Astrocyte (in vitro differentiated cells and primary cell): ENCODE measurements around the gene TBKBP1. TPM values are rescaled to one million over a fixed set of nuclear protein-coding genes. Genes with fewer than 3 reads are reported as not detected.

Experiments
- DNase-seq: peaks from one replicate; pipeline ENCODE4 v3.0.0-alpha.2; 2010; ENCODE audit warnings: low read depth
- FAIRE-seq: peaks from 2 replicates; lab custom pipeline; 2011; peaks lifted over from hg19 to GRCh38; lab: Jason Lieb, UNC
- H2AFZ ChIP-seq: 2 replicates; pipeline ENCODE4 v1.6.0; 2012; ENCODE audit warnings: low read depth, low read length, inconsistent platforms
- H3K27ac ChIP-seq: 2 replicates; pipeline ENCODE4 v1.5.1; 2011; ENCODE audit warnings: low read depth, low read length, inconsistent platforms
- H3K27me3 ChIP-seq: 2 replicates; pipeline ENCODE4 v1.6.0; 2011; ENCODE audit warnings: low read length, inconsistent platforms; ENCODE audit not compliant: insufficient read depth
- H3K36me3 ChIP-seq: 2 replicates; pipeline ENCODE4 v1.5.1; 2011; ENCODE audit warnings: low read length, inconsistent platforms; ENCODE audit not compliant: insufficient read depth
- H3K4me1 ChIP-seq: 2 replicates; pipeline ENCODE4 v1.5.1; 2011; ENCODE audit warnings: low read length, inconsistent platforms; ENCODE audit not compliant: insufficient read depth
- H3K4me2 ChIP-seq: 2 replicates; pipeline ENCODE4 v1.6.0; 2012; ENCODE audit warnings: low read length, inconsistent platforms
- H3K4me3 ChIP-seq: 2 replicates; pipeline ENCODE4 v1.5.1; 2011; ENCODE audit warnings: low read depth, mild to moderate bottlenecking, low read length, inconsistent platforms; ENCODE audit not compliant: insufficient read depth
- H3K79me2 ChIP-seq: 2 replicates; pipeline ENCODE4 v1.6.0; 2012; ENCODE audit warnings: mild to moderate bottlenecking, low read length, inconsistent platforms; ENCODE audit not compliant: insufficient read depth
- H3K9ac ChIP-seq: 2 replicates; pipeline ENCODE4 v1.6.0; 2012; ENCODE audit warnings: mild to moderate bottlenecking, low read length, inconsistent platforms
- H3K9me3 ChIP-seq: 2 replicates; pipeline ENCODE4 v1.5.1; 2012; ENCODE audit warnings: low read depth, mild to moderate bottlenecking, low read length, inconsistent platforms; ENCODE audit not compliant: insufficient read depth
- H4K20me1 ChIP-seq: 2 replicates; pipeline ENCODE4 v1.6.0; 2012; ENCODE audit warnings: low read length, inconsistent platforms; ENCODE audit not compliant: insufficient read depth
- H3K27ac Mint-ChIP-seq: one replicate; pipeline ENCODE4 v1.8.0; 2021; ENCODE audit warnings: mild to moderate bottlenecking, mixed read lengths; ENCODE audit not compliant: unreplicated experiment
- H3K27me3 Mint-ChIP-seq: one replicate; pipeline ENCODE4 v1.8.0; 2021; ENCODE audit warnings: low read depth, mixed read lengths; ENCODE audit not compliant: unreplicated experiment
- H3K36me3 Mint-ChIP-seq: one replicate; pipeline ENCODE4 v1.8.0; 2021; ENCODE audit warnings: low read depth, mixed read lengths; ENCODE audit not compliant: unreplicated experiment
- H3K4me1 Mint-ChIP-seq: one replicate; pipeline ENCODE4 v1.8.0; 2021; ENCODE audit warnings: low read depth, mixed read lengths; ENCODE audit not compliant: unreplicated experiment
- H3K4me3 Mint-ChIP-seq: one replicate; pipeline ENCODE4 v1.8.0; 2021; ENCODE audit warnings: mild to moderate bottlenecking, moderate library complexity, mixed read lengths; ENCODE audit not compliant: unreplicated experiment
- H3K9me3 Mint-ChIP-seq: one replicate; pipeline ENCODE4 v1.8.0; 2021; ENCODE audit warnings: mild to moderate bottlenecking, mixed read lengths; ENCODE audit not compliant: unreplicated experiment
- CTCF ChIP-seq: IDR thresholded peaks from 2 replicates; pipeline ENCODE4 v1.5.1; 2011; ENCODE audit warnings: low read depth, mild to moderate bottlenecking, inconsistent platforms, low read length, moderate library complexity; ENCODE audit not compliant: insufficient read depth
- EZH2 ChIP-seq: IDR thresholded peaks from 2 replicates; pipeline ENCODE4 v1.6.1; 2012; ENCODE audit warnings: mild to moderate bottlenecking, low read length, inconsistent platforms; ENCODE audit not compliant: insufficient read depth
- total RNA-seq: library from RNA; stranded (reverse); gene quantifications from 2 replicates; pipeline ENCODE4 v1.2.1, GENCODE V29; 2021

The TBKBP1 gene
- total RNA-seq, 1 donor from 2014 or later = 26.7 TPM

- FAIRE-seq (no peak), DNase-seq (no peak)
- Mint-ChIP-seq H3K4me1 (peaks cover 15% of the 10 kb centered on the region), H3K27me3 (peaks cover 4% of the 10 kb centered on the region), H3K4me3 (no peak overlapping the region), H3K27ac (no peak overlapping the region), H3K9me3 (no peaks in the 10 kb centered on the region), H3K36me3 (peaks cover 25% of the 10 kb centered on the region)
- Histone ChIP-seq H3K27me3 (peaks cover 27% of the 10 kb centered on the region), H3K4me1 (peaks cover 11% of the 10 kb centered on the region), H2AFZ (no peak overlapping the region), H3K9ac (no peak overlapping the region), H3K36me3 (no peaks in the 10 kb centered on the region), H3K9me3 (no peaks in the 10 kb centered on the region), H3K27ac (no peak overlapping the region), H3K79me2 (no peaks in the 10 kb centered on the region), H3K4me2 (no peak overlapping the region), H4K20me1 (peaks cover 57% of the 10 kb centered on the region), H3K4me3 (no peak overlapping the region)
- TF ChIP-seq EZH2 = no peak
These were observed 11.9 kb downstream of the TBKBP1 start for GRCh38 chr17:47705536-47706530.

- no peak overlapping the region for H2AFZ ChIP-seq
- H3K4me2 ChIP-seq = no peak overlapping the region
- peaks cover 36% of the 10 kb centered on the region for H3K27me3 ChIP-seq
- no peaks in the 10 kb centered on the region for H3K9me3 ChIP-seq
- no peak for TF ChIP-seq CTCF
- TF ChIP-seq EZH2 = no peak
- Mint-ChIP-seq H3K27ac (no peak overlapping the region), H3K4me1 (peaks cover 12% of the 10 kb centered on the region), H3K36me3 (peaks cover 29% of the 10 kb centered on the region), H3K4me3 (no peak overlapping the region), H3K9me3 (no peaks in the 10 kb centered on the region), H3K27me3 (peaks cover 8% of the 10 kb centered on the region)
- H3K79me2 ChIP-seq = no peaks in the 10 kb centered on the region
- H3K36me3 ChIP-seq = no peaks in the 10 kb centered on the region
- no peak overlapping the region for H3K27ac ChIP-seq
- H3K4me1 ChIP-seq = peaks cover 11% of the 10 kb centered on the region
- peaks cover 51% of the 10 kb centered on the region for H4K20me1 ChIP-seq
- DNase-seq (no peak), FAIRE-seq (no peak)
- H3K4me3 ChIP-seq = no peak overlapping the region
- H3K9ac ChIP-seq = no peak overlapping the region
These were observed 13.3 kb downstream of the TBKBP1 start for GRCh38 chr17:47707056-47707804.

GRCh38 chr17:47707884-47708283, 13.9 kb downstream of the TBKBP1 start:
- H3K9me3 ChIP-seq = no peaks in the 10 kb centered on the region
- no peak overlapping the region for H2AFZ ChIP-seq
- Mint-ChIP-seq H3K9me3 (no peaks in the 10 kb centered on the region), H3K27me3 (peaks cover 14% of the 10 kb centered on the region), H3K36me3 (peaks cover 32% of the 10 kb centered on the region), H3K27ac (no peak overlapping the region), H3K4me3 (no peak overlapping the region), H3K4me1 (peaks cover 12% of the 10 kb centered on the region)
- H3K4me1 ChIP-seq = peaks cover 11% of the 10 kb centered on the region
- no peak overlapping the region for H3K27ac ChIP-seq
- H3K9ac ChIP-seq = no peak overlapping the region
- no peak overlapping the region for H3K4me3 ChIP-seq
- H3K4me2 ChIP-seq = no peak overlapping the region
- DNase-seq (no peak), FAIRE-seq (no peak)
- H3K36me3 ChIP-seq = no peaks in the 10 kb centered on the region
- peaks cover 42% of the 10 kb centered on the region for H3K27me3 ChIP-seq
- H3K79me2 ChIP-seq = no peaks in the 10 kb centered on the region
- H4K20me1 ChIP-seq = peaks cover 51% of the 10 kb centered on the region
- TF ChIP-seq EZH2 (no peak), CTCF (no peak)
